Measurements from ENCODE around the gene TAS2R38.

DNA sequence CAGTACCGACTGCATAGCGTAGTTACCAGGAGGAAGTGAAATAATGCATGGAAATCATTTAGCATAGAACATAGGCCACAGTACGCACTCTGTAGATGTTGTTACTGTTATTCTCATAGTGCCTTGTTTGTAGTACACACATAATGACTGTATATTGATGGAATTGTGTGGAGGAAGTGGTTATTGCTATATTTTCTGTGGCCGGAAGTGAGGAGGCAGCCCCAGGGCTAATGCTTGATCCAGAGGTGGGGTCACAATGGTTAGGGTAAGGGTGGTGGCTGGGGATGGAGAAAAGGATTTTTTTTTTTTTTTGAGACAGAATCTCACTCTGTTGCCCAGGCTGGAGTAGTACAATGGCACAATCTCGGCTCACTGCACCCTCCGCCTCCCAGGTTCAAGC, 17.6 kb upstream of the TAS2R38 start:
- no peak for TF ChIP-seq GATA3 (IDR thresholded peaks at IDR 0.05; ENCODE audit: low read depth, low read length)
- no peak for TF ChIP-seq GATA2 (IDR thresholded peaks at IDR 0.05; ENCODE audit: low read depth, low read length)

Data from SH-SY5Y (cell line).